HepG2 (cell line): ENCODE data around the gene CSTF1. TPM values are rescaled to one million over a fixed set of nuclear protein-coding genes. Genes with fewer than 3 reads are reported as not detected.

Experiments used
- ASH2L ChIP-seq: fragments of 300-600, 200-600 bp; sonication (generic); IDR thresholded peaks from 2 replicates; pipeline ENCODE4 v1.7.0; 2017; ENCODE audit warnings: low read depth, mild to moderate bottlenecking, moderate library complexity, mixed read lengths, low read length; ENCODE audit not compliant: insufficient read length
- ATRX ChIP-seq: sonication (generic); formaldehyde crosslinking; IDR thresholded peaks from 2 replicates; pipeline ENCODE4 v1.4.0; 2020; ENCODE audit warnings: missing genetic modification reagents, borderline replicate concordance
- ELF3 ChIP-seq: IDR thresholded peaks from 2 replicates; pipeline ENCODE4 v1.6.1; 2016; ENCODE audit warnings: missing genetic modification reagents, missing compliant biosample characterization
- FOXA3 ChIP-seq: IDR thresholded peaks from 2 replicates; pipeline ENCODE4 v1.6.1; 2016; ENCODE audit warnings: missing genetic modification reagents, missing compliant biosample characterization
- FOXP1 ChIP-seq, 2 experiments: fragments of 450-650 bp in 1 of 2; IDR thresholded peaks; 2 replicates each; pipeline ENCODE4 v1.6.1; 2017 to 2018; ENCODE audit warnings: antibody characterized with exemption in 1 of 2
- GTF3A ChIP-seq: sonication (generic); formaldehyde crosslinking; conservative IDR thresholded peaks from 2 replicates; pipeline ENCODE4 v1.4.0; 2020; ENCODE audit warnings: mild to moderate bottlenecking, missing genetic modification reagents
- IRF2 ChIP-seq: IDR thresholded peaks from 2 replicates; pipeline ENCODE4 v1.6.1; 2018; ENCODE audit warnings: missing genetic modification reagents, missing compliant biosample characterization
- IRX3 ChIP-seq: sonication (generic); formaldehyde crosslinking; IDR thresholded peaks from 2 replicates; pipeline ENCODE4 v1.8.1; 2023; ENCODE audit warnings: mild to moderate bottlenecking, low read depth, missing genetic modification reagents, borderline replicate concordance
- JDP2 ChIP-seq: sonication (generic); formaldehyde crosslinking; IDR thresholded peaks from 2 replicates; pipeline ENCODE4 v1.8.1; 2022; ENCODE audit warnings: missing genetic modification reagents, borderline replicate concordance
- KAT2B ChIP-seq: fragments of 150-350 bp; IDR thresholded peaks from 2 replicates; pipeline ENCODE4 v1.6.1; 2014; ENCODE audit warnings: low read depth, low read length, borderline replicate concordance
- MED13 ChIP-seq: sonication (generic); formaldehyde crosslinking; IDR thresholded peaks from 2 replicates; pipeline ENCODE4 v1.5.0; 2020; ENCODE audit warnings: missing genetic modification reagents
- MIXL1 ChIP-seq: IDR thresholded peaks from 2 replicates; pipeline ENCODE4 v1.6.1; 2016
- MYC ChIP-seq: sonication (generic); formaldehyde crosslinking; IDR thresholded peaks from 2 replicates; pipeline ENCODE4 v1.9.0; 2021; ENCODE audit warnings: missing genetic modification reagents, borderline replicate concordance
- NAIF1 ChIP-seq: sonication (generic); formaldehyde crosslinking; IDR thresholded peaks from 2 replicates; pipeline ENCODE4 v1.5.0; 2020; ENCODE audit warnings: mild to moderate bottlenecking, missing genetic modification reagents, borderline replicate concordance
- NCOA5 ChIP-seq: sonication (generic); formaldehyde crosslinking; IDR thresholded peaks from 2 replicates; pipeline ENCODE4 v1.4.0; 2020; ENCODE audit warnings: missing genetic modification reagents
- NR2C2 ChIP-seq: sonication (generic); formaldehyde crosslinking; IDR thresholded peaks from 2 replicates; pipeline ENCODE4 v1.4.0; 2020; ENCODE audit warnings: missing genetic modification reagents, mild to moderate bottlenecking, moderate library complexity, borderline replicate concordance
- NR2F1 ChIP-seq, 2 experiments: fragments of 450-650 bp in 1 of 2; formaldehyde crosslinking in 1 of 2; IDR thresholded peaks; 2 replicates each; pipeline versions ENCODE4 v1.5.0 to v1.6.1; 2016 to 2020; ENCODE audit warnings: mild to moderate bottlenecking in 1 of 2, missing compliant biosample characterization in 1 of 2, missing genetic modification reagents in 1 of 2, moderate library complexity in 1 of 2
- PPARG ChIP-seq: conservative IDR thresholded peaks from 2 replicates; pipeline ENCODE4 v1.6.1; 2016; ENCODE audit warnings: missing biosample characterization, missing genetic modification reagents
- RXRB ChIP-seq: IDR thresholded peaks from 2 replicates; pipeline ENCODE4 v1.6.1; 2016; ENCODE audit warnings: borderline replicate concordance, missing genetic modification reagents, missing compliant biosample characterization
- SAP130 ChIP-seq: IDR thresholded peaks from 2 replicates; pipeline ENCODE4 v1.6.1; 2016; ENCODE audit warnings: low read depth
- SIN3A ChIP-seq: IDR thresholded peaks from 2 replicates; pipeline ENCODE4 v1.6.1; 2011; ENCODE audit warnings: low read depth, mild to moderate bottlenecking, control low read depth, low read length, borderline replicate concordance
- TEAD3 ChIP-seq: optimal IDR thresholded peaks from 2 replicates; pipeline ENCODE3; 2016; ENCODE audit warnings: borderline replicate concordance
- ZNF263 ChIP-seq: sonication (generic); formaldehyde crosslinking; IDR thresholded peaks from 2 replicates; pipeline ENCODE4 v1.4.0; 2020; ENCODE audit warnings: missing genetic modification reagents
- ZNF335 ChIP-seq: sonication (generic); formaldehyde crosslinking; IDR thresholded peaks from 2 replicates; pipeline ENCODE4 v1.4.0; 2020; ENCODE audit warnings: missing genetic modification reagents
- ZNF468 ChIP-seq: sonication (generic); formaldehyde crosslinking; IDR thresholded peaks from 2 replicates; pipeline ENCODE4 v1.8.0; 2022; ENCODE audit warnings: mild to moderate bottlenecking, moderate library complexity, missing genetic modification reagents
- ZSCAN9 ChIP-seq: IDR thresholded peaks from 2 replicates; pipeline ENCODE4 v1.6.1; 2016; ENCODE audit warnings: borderline replicate concordance
- polyA plus RNA-seq, 8 experiments: library from polyadenylated mRNA; depleted of rRNA in 3 of 8; stranded (reverse) in 7 of 8; unstranded in 1 of 8; fragments of >200 nt; fragmentation: Illumina TruSeq in 4 of 8; extraction: Trizol in 4 of 8; gene quantifications; 2 replicates each; pipeline versions ENCODE4 v1.2.1 to v1.2.3, GENCODE V29; 2011 to 2016; ENCODE audit warnings: low read depth in 4 of 8, missing spikeins in 1 of 8, mixed read lengths in 1 of 8; ENCODE audit not compliant: insufficient read depth in 1 of 8
- total RNA-seq, 5 experiments: library from RNA; depleted of rRNA; stranded (reverse); fragments of >200 nt; fragmentation: Illumina TruSeq; extraction: Trizol; gene quantifications; 2 replicates each; pipeline ENCODE4 v1.2.3, GENCODE V29; 2016; ENCODE audit warnings: low read depth in 1 of 5
- TF ChIP-seq, protein P1 (sequence below): IDR thresholded peaks from 2 replicates; pipeline ENCODE4 v1.4.0; 2020; ENCODE audit warnings: mild to moderate bottlenecking, missing genetic modification reagents

Gene CSTF1
- total and polyA plus RNA-seq, 2 of the 13 experiments (the other 11 are each of a cell fraction or from before 2014, with no cell fraction given), result 70.9 to 100 TPM

DNA sequence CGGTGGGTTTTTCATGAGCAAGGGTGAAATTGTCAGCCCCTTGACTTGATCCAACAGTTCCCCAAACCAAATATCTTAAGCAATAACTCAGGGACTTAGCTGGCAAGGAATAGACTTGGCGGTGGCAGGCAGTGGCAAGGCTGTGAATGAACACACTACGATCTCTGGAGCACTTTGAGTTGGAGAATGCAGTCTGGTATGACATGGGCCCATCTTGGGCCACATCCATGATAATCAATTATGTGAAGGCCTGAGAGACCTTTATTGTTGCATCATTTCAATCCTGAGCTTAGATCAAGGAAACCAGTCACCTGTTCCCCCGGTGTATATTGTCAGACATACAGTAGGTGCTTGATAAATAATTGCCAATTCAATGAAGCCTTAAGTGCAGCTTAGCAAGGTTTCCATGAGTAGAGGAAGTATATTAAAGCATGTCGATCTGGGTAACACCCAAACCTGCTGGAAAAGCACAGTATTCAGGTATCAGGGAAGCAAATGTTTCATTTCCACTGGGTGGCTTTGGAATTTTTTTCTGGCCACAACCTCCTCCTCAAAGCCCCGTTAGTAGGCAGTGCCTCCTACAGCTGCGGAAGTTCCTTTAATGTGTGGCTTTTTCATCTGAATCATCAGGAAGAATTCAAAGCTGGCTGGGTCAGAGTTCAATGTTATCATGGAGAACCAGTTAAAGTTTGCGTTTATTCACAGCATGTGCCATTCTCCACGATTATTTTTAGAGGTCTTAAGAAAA lies 29.8 kb downstream of the CSTF1 start (continued):
- TF ChIP-seq NR2F1 (CRISPR knock-in tag; IDR thresholded peaks at IDR 0.05) (peak in 1 of 2 experiments; percentile 71; a peak in 2 of 4 replicates), ATRX (CRISPR knock-in tag) (no peak), ZNF263 (CRISPR knock-in tag) (no peak), GTF3A (0 out of 2 replicates have a peak, but pooled peaks have one; percentile 30), SAP130 (CRISPR knock-in tag) (peak; percentile 30; the same call in 1 of the 2 replicates), PPARG (CRISPR knock-in tag) (peak; percentile 85), RXRB (CRISPR knock-in tag) (peak; percentile 34; the same call in 1 of the 2 replicates), NAIF1 (CRISPR knock-in tag) (no peak), TEAD3 (CRISPR knock-in tag) (peak; percentile 41), MED13 (no peak), MYC (CRISPR knock-in tag) (no peak), ZSCAN9 (no peak), JDP2 (CRISPR knock-in tag) (no peak), IRX3 (no peak), KAT2B (no peak), SIN3A (0 out of 2 replicates have a peak, but pooled peaks have one; percentile 27), FOXP1 (IDR thresholded peaks at IDR 0.05) (no peak), FOXP1 (CRISPR knock-in tag; IDR thresholded peaks at IDR 0.05) (no peak), IRF2 (CRISPR knock-in tag) (0 out of 2 replicates have a peak, but pooled peaks have one; percentile 22), NR2C2 (peak; percentile 42; the same call in 1 of the 2 replicates), ELF3 (peak; percentile 74; the same call in 1 of the 2 replicates), FOXA3 (CRISPR knock-in tag) (no peak), NCOA5 (CRISPR knock-in tag) (no peak), ZNF468 (CRISPR knock-in tag) (no peak), ASH2L (peak; percentile 52), MIXL1 (0 out of 2 replicates have a peak, but pooled peaks have one; percentile 35), ZNF335 (CRISPR knock-in tag) (0 out of 2 replicates have a peak, but pooled peaks have one; percentile 39)
- TF ChIP-seq, protein P1, sequence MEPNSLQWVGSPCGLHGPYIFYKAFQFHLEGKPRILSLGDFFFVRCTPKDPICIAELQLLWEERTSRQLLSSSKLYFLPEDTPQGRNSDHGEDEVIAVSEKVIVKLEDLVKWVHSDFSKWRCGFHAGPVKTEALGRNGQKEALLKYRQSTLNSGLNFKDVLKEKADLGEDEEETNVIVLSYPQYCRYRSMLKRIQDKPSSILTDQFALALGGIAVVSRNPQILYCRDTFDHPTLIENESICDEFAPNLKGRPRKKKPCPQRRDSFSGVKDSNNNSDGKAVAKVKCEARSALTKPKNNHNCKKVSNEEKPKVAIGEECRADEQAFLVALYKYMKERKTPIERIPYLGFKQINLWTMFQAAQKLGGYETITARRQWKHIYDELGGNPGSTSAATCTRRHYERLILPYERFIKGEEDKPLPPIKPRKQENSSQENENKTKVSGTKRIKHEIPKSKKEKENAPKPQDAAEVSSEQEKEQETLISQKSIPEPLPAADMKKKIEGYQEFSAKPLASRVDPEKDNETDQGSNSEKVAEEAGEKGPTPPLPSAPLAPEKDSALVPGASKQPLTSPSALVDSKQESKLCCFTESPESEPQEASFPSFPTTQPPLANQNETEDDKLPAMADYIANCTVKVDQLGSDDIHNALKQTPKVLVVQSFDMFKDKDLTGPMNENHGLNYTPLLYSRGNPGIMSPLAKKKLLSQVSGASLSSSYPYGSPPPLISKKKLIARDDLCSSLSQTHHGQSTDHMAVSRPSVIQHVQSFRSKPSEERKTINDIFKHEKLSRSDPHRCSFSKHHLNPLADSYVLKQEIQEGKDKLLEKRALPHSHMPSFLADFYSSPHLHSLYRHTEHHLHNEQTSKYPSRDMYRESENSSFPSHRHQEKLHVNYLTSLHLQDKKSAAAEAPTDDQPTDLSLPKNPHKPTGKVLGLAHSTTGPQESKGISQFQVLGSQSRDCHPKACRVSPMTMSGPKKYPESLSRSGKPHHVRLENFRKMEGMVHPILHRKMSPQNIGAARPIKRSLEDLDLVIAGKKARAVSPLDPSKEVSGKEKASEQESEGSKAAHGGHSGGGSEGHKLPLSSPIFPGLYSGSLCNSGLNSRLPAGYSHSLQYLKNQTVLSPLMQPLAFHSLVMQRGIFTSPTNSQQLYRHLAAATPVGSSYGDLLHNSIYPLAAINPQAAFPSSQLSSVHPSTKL (CRISPR knock-in tag), result peak; percentile 59; the same call in 1 of the 2 replicates
